ENCODE results near the gene TST. TPM values are rescaled to one million over a fixed set of nuclear protein-coding genes. Genes with fewer than 3 reads are reported as not detected.

TST gene
- total RNA-seq, 1 experiment from 2014 or later = 16.2 TPM

GRCh38 chr22:37065961-37066360 lies 46.7 kb upstream of the TST start:
- Mint-ChIP-seq H3K27ac (ENCODE audit: low read depth, unreplicated experiment) (no peak overlapping the region), H3K4me1 (ENCODE audit: insufficient read depth, unreplicated experiment) (no peaks in the 10 kb centered on the region), H3K27me3 (ENCODE audit: insufficient read depth, unreplicated experiment) (peaks cover 14% of the 10 kb centered on the region), H3K36me3 (ENCODE audit: insufficient read depth, unreplicated experiment) (no peaks in the 10 kb centered on the region), H3K4me3 (ENCODE audit: unreplicated experiment) (no peak overlapping the region), H3K9me3 (ENCODE audit: unreplicated experiment) (no peaks in the 10 kb centered on the region)
- CTCF ChIA-PET = interaction anchor here (0.5 kb wide), 1 partner anchor 131 kb away, joined by 3 read pairs; no protein-coding TSS in a partner anchor
- TF ChIP-seq, protein P1, sequence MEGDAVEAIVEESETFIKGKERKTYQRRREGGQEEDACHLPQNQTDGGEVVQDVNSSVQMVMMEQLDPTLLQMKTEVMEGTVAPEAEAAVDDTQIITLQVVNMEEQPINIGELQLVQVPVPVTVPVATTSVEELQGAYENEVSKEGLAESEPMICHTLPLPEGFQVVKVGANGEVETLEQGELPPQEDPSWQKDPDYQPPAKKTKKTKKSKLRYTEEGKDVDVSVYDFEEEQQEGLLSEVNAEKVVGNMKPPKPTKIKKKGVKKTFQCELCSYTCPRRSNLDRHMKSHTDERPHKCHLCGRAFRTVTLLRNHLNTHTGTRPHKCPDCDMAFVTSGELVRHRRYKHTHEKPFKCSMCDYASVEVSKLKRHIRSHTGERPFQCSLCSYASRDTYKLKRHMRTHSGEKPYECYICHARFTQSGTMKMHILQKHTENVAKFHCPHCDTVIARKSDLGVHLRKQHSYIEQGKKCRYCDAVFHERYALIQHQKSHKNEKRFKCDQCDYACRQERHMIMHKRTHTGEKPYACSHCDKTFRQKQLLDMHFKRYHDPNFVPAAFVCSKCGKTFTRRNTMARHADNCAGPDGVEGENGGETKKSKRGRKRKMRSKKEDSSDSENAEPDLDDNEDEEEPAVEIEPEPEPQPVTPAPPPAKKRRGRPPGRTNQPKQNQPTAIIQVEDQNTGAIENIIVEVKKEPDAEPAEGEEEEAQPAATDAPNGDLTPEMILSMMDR (IDR thresholded peaks at IDR 0.05; ENCODE audit: unreplicated experiment) = no peak
- POLR2A ChIA-PET = no interaction called here
- DNase-seq (ENCODE audit: unreplicated experiment) = no peak
- no TSS peak for BruUV-seq (replicated peaks)
- intact Hi-C loops (cut with micrococcal nuclease) = no loop called here

GRCh38 chr22:37065180-37065579 lies 45.9 kb upstream of the TST start:
- Mint-ChIP-seq H3K4me3 (ENCODE audit: unreplicated experiment) (no peak overlapping the region), H3K27ac (ENCODE audit: low read depth, unreplicated experiment) (no peak overlapping the region), H3K9me3 (ENCODE audit: unreplicated experiment) (no peaks in the 10 kb centered on the region), H3K27me3 (ENCODE audit: insufficient read depth, unreplicated experiment) (peaks cover 14% of the 10 kb centered on the region), H3K4me1 (ENCODE audit: insufficient read depth, unreplicated experiment) (no peaks in the 10 kb centered on the region), H3K36me3 (ENCODE audit: insufficient read depth, unreplicated experiment) (no peaks in the 10 kb centered on the region)
- DNase-seq (ENCODE audit: unreplicated experiment) = no peak
- intact Hi-C loops (cut with micrococcal nuclease) = no loop called here
- ChIA-PET CTCF (interaction anchor here (1.0 kb wide), 1 partner anchor 9 kb away, joined by 4 read pairs; no protein-coding TSS in a partner anchor), POLR2A (interaction anchor here (0.6 kb wide), 1 partner anchor 544 kb away, joined by 4 read pairs; no protein-coding TSS in a partner anchor)
- TF ChIP-seq, protein P1 (IDR thresholded peaks at IDR 0.05; ENCODE audit: unreplicated experiment) = no peak
- BruUV-seq (replicated peaks) = no TSS peak

GRCh38 chr22:37064553-37064952 lies 45.3 kb upstream of the TST start:
- Mint-ChIP-seq H3K4me3 (ENCODE audit: unreplicated experiment) (no peak overlapping the region), H3K4me1 (ENCODE audit: insufficient read depth, unreplicated experiment) (no peaks in the 10 kb centered on the region), H3K27me3 (ENCODE audit: insufficient read depth, unreplicated experiment) (peaks cover 14% of the 10 kb centered on the region), H3K9me3 (ENCODE audit: unreplicated experiment) (no peaks in the 10 kb centered on the region), H3K27ac (ENCODE audit: low read depth, unreplicated experiment) (no peak overlapping the region), H3K36me3 (ENCODE audit: insufficient read depth, unreplicated experiment) (no peaks in the 10 kb centered on the region)
- BruUV-seq (replicated peaks) = no TSS peak
- intact Hi-C loops (cut with micrococcal nuclease) = no loop called here
- CTCF ChIA-PET = no interaction called here
- POLR2A ChIA-PET = interaction anchor here (0.6 kb wide), 1 partner anchor 544 kb away, joined by 4 read pairs; no protein-coding TSS in a partner anchor
- TF ChIP-seq, protein P1 (IDR thresholded peaks at IDR 0.05; ENCODE audit: unreplicated experiment) = no peak
- no peak for DNase-seq (ENCODE audit: unreplicated experiment)

GRCh38 chr22:37063431-37064420 lies 44.5 kb upstream of the TST start:
- H3K4me3 Mint-ChIP-seq (ENCODE audit: unreplicated experiment) = no peak overlapping the region
- H3K9me3 Mint-ChIP-seq (ENCODE audit: unreplicated experiment) = no peaks in the 10 kb centered on the region
- TF ChIP-seq, protein P1 (IDR thresholded peaks at IDR 0.05; ENCODE audit: unreplicated experiment) = no peak
- no peak overlapping the region for H3K27ac Mint-ChIP-seq (ENCODE audit: low read depth, unreplicated experiment)
- no peak for DNase-seq (ENCODE audit: unreplicated experiment)
- no peaks in the 10 kb centered on the region for H3K36me3 Mint-ChIP-seq (ENCODE audit: insufficient read depth, unreplicated experiment)
- ChIA-PET CTCF (no interaction called here), POLR2A (no interaction called here)
- no peaks in the 10 kb centered on the region for H3K4me1 Mint-ChIP-seq (ENCODE audit: insufficient read depth, unreplicated experiment)
- peaks cover 14% of the 10 kb centered on the region for H3K27me3 Mint-ChIP-seq (ENCODE audit: insufficient read depth, unreplicated experiment)
- intact Hi-C loops (cut with micrococcal nuclease) = no loop called here
- BruUV-seq (replicated peaks) = no TSS peak

Measured in MCF 10A (cell line).